PC-3 (cell line): Measurements from ENCODE around the gene DUSP18. TPM values are rescaled to one million over a fixed set of nuclear protein-coding genes. Genes with fewer than 3 reads are reported as not detected.

Source experiments
- ATAC-seq: fragments of 200-7000 bp; cut with Tn5 transposase; 2 replicates; pipeline ENCODE4 v1.9.1; 2020; ENCODE audit warnings: mild to moderate bottlenecking, moderate library complexity
- BruUV-seq: library from RNA; stranded (reverse); fragments of 400-500 nt; replicated peaks from 2 replicates; lab custom pipeline; 2021; lab: Mats Ljungman, UMichigan
- CTCF ChIA-PET: fragments of 300-600 bp; sonication (Branson Sonifier 250); formaldehyde crosslinking; loops from one replicate; lab custom pipeline; 2022; ENCODE audit warnings: antibody characterized with exemption; lab: Charles Lee
- POLR2A ChIA-PET: fragments of 300-600 bp; sonication (Branson Sonifier 250); formaldehyde crosslinking; loops from one replicate; lab custom pipeline; 2022; ENCODE audit warnings: antibody characterized with exemption; ENCODE audit not compliant: unreplicated experiment; lab: Charles Lee
- DNase-seq: peaks from one replicate; pipeline ENCODE4 v3.0.0-alpha.2; 2015
- H2AFZ ChIP-seq: fragments of 300-600 bp; sonication (generic); 2 replicates; pipeline ENCODE4 v1.6.0; 2016; ENCODE audit warnings: antibody characterized with exemption, low read length
- H3F3A ChIP-seq: fragments of 300-600 bp; sonication (generic); one replicate; pipeline ENCODE4 v1.6.0; 2017; ENCODE audit warnings: antibody characterized with exemption, low read length, control low read depth, mild to moderate bottlenecking; ENCODE audit not compliant: unreplicated experiment
- H3K27ac ChIP-seq: fragments of 300-600 bp; sonication (generic); 2 replicates; pipeline ENCODE4 v1.5.1; 2016; ENCODE audit warnings: mild to moderate bottlenecking, low read length
- H3K27me3 ChIP-seq: fragments of 300-600 bp; sonication (generic); 2 replicates; pipeline ENCODE4 v1.6.1; 2016; ENCODE audit warnings: low read length, mixed read lengths
- H3K36me3 ChIP-seq: fragments of 300-600 bp; sonication (generic); 2 replicates; pipeline ENCODE4 v1.6.1; 2016; ENCODE audit warnings: low read depth, mixed run types, low read length, mixed read lengths
- H3K4me1 ChIP-seq: fragments of 300-600 bp; sonication (generic); 2 replicates; pipeline ENCODE4 v1.5.1; 2016; ENCODE audit warnings: low read length; ENCODE audit not compliant: insufficient read depth
- H3K4me2 ChIP-seq: fragments of 300-600 bp; sonication (generic); 2 replicates; pipeline ENCODE4 v1.6.0; 2016; ENCODE audit warnings: low read length
- H3K4me3 ChIP-seq: fragments of 300-600 bp; sonication (generic); 2 replicates; pipeline ENCODE4 v1.5.1; 2016; ENCODE audit warnings: mild to moderate bottlenecking, low read length, mixed read lengths
- H3K79me2 ChIP-seq: fragments of 300-600 bp; sonication (generic); 2 replicates; pipeline ENCODE4 v1.6.1; 2017; ENCODE audit warnings: low read length, mixed read lengths
- H3K9ac ChIP-seq: fragments of 300-600 bp; sonication (generic); 2 replicates; pipeline ENCODE4 v1.6.0; 2016; ENCODE audit warnings: mild to moderate bottlenecking, low read length
- H3K9me2 ChIP-seq: fragments of 300-600 bp; sonication (generic); replicated peaks from 2 replicates; pipeline ENCODE4 v1.6.1; 2016; ENCODE audit warnings: mixed run types, low read length, mixed read lengths
- H3K9me3 ChIP-seq: fragments of 300-600 bp; sonication (generic); 2 replicates; pipeline ENCODE4 v1.6.1; 2016; ENCODE audit warnings: low read length, mixed read lengths
- H4K20me1 ChIP-seq: fragments of 300-600 bp; sonication (generic); 2 replicates; pipeline ENCODE4 v1.6.1; 2016; ENCODE audit warnings: low read length, mixed read lengths
- CTCF ChIP-seq: fragments of 300-600 bp; sonication (generic); conservative IDR thresholded peaks from 2 replicates; pipeline ENCODE4 v1.5.1; 2017; ENCODE audit warnings: antibody characterized with exemption, low read depth, mild to moderate bottlenecking, low read length
- EZH2 ChIP-seq: fragments of 300-600 bp; sonication (generic); IDR thresholded peaks from one replicate; pipeline ENCODE4 v1.6.1; 2017; ENCODE audit warnings: antibody characterized with exemption, mild to moderate bottlenecking, low read length; ENCODE audit not compliant: unreplicated experiment
- EZH2phosphoT487 ChIP-seq: fragments of 300-600 bp; sonication (generic); IDR thresholded peaks from 2 replicates; pipeline ENCODE4 v1.6.1; 2018; ENCODE audit warnings: mild to moderate bottlenecking, antibody characterized with exemption, low read length, borderline replicate concordance
- intact Hi-C: fragments of 100-400 bp; cut with micrococcal nuclease; formaldehyde crosslinking; loops from 2 replicates; pipeline ENCODE4 v1.9.0; 2023
- total RNA-seq: library from RNA; depleted of rRNA; stranded (reverse); fragments of >200 nt; gene quantifications from 2 replicates; pipeline ENCODE4 v1.2.3, GENCODE V29; 2014; rRNA removed

DUSP18 gene
- total RNA-seq, 1 experiment from 2014 or later = 7.7 TPM

DNA sequence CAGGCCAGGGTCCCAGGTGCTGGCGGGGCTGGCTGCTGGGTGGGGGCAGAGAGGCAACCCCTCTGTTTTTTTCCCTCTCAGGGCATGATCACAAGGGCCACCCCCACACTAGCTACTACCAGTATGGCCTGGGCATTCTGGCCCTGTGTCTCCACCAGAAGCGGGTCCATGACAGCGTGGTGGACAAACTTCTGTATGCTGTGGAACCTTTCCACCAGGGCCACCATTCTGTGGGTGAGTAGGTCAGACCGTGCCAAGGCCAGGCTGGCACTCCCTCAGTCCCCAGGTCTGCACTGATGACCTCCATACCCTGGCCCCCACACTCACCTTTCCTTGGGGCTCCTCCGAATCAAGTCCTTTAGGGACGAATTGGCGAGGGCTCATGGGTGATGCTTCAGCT lies 53.4 kb downstream of the DUSP18 start:
- Histone ChIP-seq H3K9me2 (no peaks in the 10 kb centered on the region), H3K4me2 (no peak overlapping the region), H2AFZ (no peak overlapping the region), H3K9ac (no peak overlapping the region), H3K27ac (no peak overlapping the region), H4K20me1 (no peaks in the 10 kb centered on the region), H3K4me1 (peaks cover 6% of the 10 kb centered on the region), H3K27me3 (no peaks in the 10 kb centered on the region), H3K36me3 (no peaks in the 10 kb centered on the region), H3K79me2 (no peaks in the 10 kb centered on the region), H3F3A (no peaks in the 10 kb centered on the region), H3K9me3 (no peaks in the 10 kb centered on the region), H3K4me3 (no peak overlapping the region)
- no peak for ATAC-seq
- CTCF ChIA-PET = no interaction called here
- BruUV-seq = no TSS peak
- no peak for DNase-seq
- POLR2A ChIA-PET = no interaction called here
- TF ChIP-seq EZH2 = no peak
- TF ChIP-seq EZH2phosphoT487 = no peak
- TF ChIP-seq CTCF = no peak
- intact Hi-C loops = no loop called here

- no peak overlapping the region for H3K9ac ChIP-seq
- no peaks in the 10 kb centered on the region for H4K20me1 ChIP-seq
- no peak for DNase-seq
- no peak for ATAC-seq
- no peaks in the 10 kb centered on the region for H3K27me3 ChIP-seq
- H3K36me3 ChIP-seq = no peaks in the 10 kb centered on the region
- H3K4me1 ChIP-seq = peaks cover 14% of the 10 kb centered on the region
- POLR2A ChIA-PET = no interaction called here
- CTCF ChIA-PET = no interaction called here
- H3F3A ChIP-seq = no peaks in the 10 kb centered on the region
- intact Hi-C loops = no loop called here
- H3K9me2 ChIP-seq = no peaks in the 10 kb centered on the region
- no peak overlapping the region for H3K4me2 ChIP-seq
- H2AFZ ChIP-seq = no peak overlapping the region
- H3K27ac ChIP-seq = no peak overlapping the region
- no peaks in the 10 kb centered on the region for H3K9me3 ChIP-seq
- H3K79me2 ChIP-seq = no peaks in the 10 kb centered on the region
- TF ChIP-seq CTCF = no peak
- no peak for TF ChIP-seq EZH2phosphoT487
- no peak for TF ChIP-seq EZH2
- H3K4me3 ChIP-seq = no peak overlapping the region
- no TSS peak for BruUV-seq
These were observed 54.9 kb downstream of the DUSP18 start for GRCh38 chr22:30612789-30613188.

Other genes with a start within 250 kb of the DUSP18 start
- 59.3 and 65.7 TPM in 2 replicates for gene MTFP1, start 242.1 kb downstream of the DUSP18 start, total RNA-seq
- gene SEC14L3, start 195.9 kb downstream of the DUSP18 start, total RNA-seq = not detected in 2 replicates
- gene SEC14L4, start 162.2 kb downstream of the DUSP18 start, total RNA-seq = 2.9 and 3.9 TPM in 2 replicates
- not detected in 2 replicates for gene SEC14L6, start 121.1 kb downstream of the DUSP18 start, total RNA-seq
- gene GAL3ST1, start 93.2 kb downstream of the DUSP18 start, total RNA-seq = not detected in 2 replicates
- gene PES1, start 76.0 kb downstream of the DUSP18 start, total RNA-seq = 105 and 154 TPM in 2 replicates
- 1.7 and 4.2 TPM in 2 replicates for gene TCN2, start 60.7 kb downstream of the DUSP18 start, total RNA-seq
- gene SLC35E4, start 32.1 kb downstream of the DUSP18 start, total RNA-seq = 16.8 and 18.1 TPM in 2 replicates
- gene OSBP2, start 27.0 kb upstream of the DUSP18 start, total RNA-seq = 10.2 and 15.1 TPM in 2 replicates